AG09309 (cell line): ENCODE results near the gene MGAT4A.
A peak's percentile ranks its signal among the peaks of the same experiment; 100 is the strongest.

Experiments
- DNase-seq: peaks from one replicate; pipeline ENCODE4 v3.0.0-alpha.2; 2010; ENCODE audit warnings: low read depth
- H3K4me3 ChIP-seq: 2 replicates; pipeline ENCODE4 v1.5.1; 2011; ENCODE audit warnings: mild to moderate bottlenecking, low read depth, low read length, moderate library complexity; ENCODE audit not compliant: control insufficient read depth
- TF ChIP-seq, protein P1 (sequence below): IDR thresholded peaks from 2 replicates; pipeline ENCODE4 v1.5.1; 2011; ENCODE audit warnings: mild to moderate bottlenecking, low read depth, low read length, inconsistent platforms; ENCODE audit not compliant: insufficient read depth, control insufficient read depth; ENCODE audit errors: missing control alignments

Gene MGAT4A

DNA sequence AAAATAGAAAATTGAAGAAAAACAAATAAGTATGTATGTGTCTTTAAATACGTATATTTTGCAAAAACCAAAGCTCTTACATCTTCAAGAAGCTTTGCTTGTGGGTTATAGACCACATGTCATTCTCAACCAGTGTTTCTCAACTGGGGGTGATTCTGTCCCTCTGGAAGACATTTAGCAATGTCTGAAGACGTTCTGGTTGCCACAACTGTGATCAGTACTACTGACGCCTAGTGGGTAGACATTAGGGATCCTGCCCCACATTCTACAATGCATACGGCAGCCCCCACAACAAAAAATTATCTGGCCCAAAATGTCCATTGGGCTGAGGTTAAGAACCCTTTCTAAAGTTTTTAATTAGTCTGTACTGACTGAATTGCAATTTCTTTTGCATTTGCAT lies 74.1 kb downstream of the MGAT4A start:
- no peak for DNase-seq
- TF ChIP-seq, protein P1, sequence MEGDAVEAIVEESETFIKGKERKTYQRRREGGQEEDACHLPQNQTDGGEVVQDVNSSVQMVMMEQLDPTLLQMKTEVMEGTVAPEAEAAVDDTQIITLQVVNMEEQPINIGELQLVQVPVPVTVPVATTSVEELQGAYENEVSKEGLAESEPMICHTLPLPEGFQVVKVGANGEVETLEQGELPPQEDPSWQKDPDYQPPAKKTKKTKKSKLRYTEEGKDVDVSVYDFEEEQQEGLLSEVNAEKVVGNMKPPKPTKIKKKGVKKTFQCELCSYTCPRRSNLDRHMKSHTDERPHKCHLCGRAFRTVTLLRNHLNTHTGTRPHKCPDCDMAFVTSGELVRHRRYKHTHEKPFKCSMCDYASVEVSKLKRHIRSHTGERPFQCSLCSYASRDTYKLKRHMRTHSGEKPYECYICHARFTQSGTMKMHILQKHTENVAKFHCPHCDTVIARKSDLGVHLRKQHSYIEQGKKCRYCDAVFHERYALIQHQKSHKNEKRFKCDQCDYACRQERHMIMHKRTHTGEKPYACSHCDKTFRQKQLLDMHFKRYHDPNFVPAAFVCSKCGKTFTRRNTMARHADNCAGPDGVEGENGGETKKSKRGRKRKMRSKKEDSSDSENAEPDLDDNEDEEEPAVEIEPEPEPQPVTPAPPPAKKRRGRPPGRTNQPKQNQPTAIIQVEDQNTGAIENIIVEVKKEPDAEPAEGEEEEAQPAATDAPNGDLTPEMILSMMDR, result no peak

DNA sequence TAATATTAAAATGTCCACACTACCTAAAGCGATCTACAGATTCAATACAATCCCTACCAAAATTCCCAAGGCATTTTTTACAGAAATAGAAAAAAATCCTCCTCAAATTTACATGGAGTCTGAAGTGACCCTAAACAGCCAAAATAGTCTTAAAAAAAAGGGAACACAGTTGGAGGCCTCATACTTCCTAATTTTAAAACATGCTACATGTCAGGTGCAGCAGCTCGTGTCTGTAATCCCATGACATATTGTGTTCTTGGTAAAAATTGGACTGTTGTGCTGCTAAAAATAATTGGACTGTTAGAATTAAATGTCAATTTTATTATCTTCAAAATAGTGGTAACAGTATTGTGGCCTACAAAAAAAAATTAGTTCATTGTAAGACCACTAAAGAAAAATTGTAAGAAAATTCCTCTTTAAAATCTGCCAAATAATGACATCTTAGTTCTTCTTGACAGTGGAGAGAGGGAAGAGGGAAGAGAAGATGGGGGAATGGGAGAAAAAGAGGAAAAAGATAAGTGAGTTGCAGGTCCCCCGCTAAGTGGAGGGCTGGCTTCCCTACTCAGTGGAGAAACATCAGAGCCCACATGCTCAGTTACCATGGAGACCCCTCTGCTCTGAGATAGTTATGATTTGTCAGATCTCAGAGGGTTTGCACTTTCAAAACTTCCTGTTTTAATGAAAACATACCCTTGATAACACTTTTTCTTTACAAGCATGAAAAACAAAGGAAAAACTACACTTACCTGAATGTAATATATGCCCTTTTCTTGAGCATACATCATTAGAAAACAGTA lies 76.0 kb downstream of the MGAT4A start:
- no peak for DNase-seq
- no peak overlapping the region for H3K4me3 ChIP-seq
- TF ChIP-seq, protein P1, result no peak

More for the DNA sequence above, 74.1 kb downstream of the MGAT4A start:
- H3K4me3 ChIP-seq, result no peak overlapping the region

DNA sequence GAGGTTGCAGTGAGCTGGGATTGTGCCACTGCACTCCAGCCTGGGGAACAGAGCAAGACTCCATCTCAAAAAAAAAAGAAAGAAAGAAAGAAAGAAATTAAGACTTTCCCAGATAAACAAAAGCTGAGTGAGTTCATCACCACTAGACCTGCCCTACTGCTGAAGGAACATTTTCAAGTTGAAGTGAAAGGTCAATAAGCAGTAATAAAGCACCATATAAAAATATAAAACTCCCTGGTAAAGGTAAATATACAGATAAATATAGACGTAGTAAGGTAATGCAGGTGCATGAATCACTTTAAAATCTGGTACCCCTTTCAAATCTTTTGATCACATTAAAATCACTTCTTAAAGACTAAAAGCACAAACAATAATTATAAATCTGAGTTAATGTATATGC lies 79.9 kb downstream of the MGAT4A start:
- no peak overlapping the region for H3K4me3 ChIP-seq
- TF ChIP-seq, protein P1, result no peak
- no peak for DNase-seq

DNA sequence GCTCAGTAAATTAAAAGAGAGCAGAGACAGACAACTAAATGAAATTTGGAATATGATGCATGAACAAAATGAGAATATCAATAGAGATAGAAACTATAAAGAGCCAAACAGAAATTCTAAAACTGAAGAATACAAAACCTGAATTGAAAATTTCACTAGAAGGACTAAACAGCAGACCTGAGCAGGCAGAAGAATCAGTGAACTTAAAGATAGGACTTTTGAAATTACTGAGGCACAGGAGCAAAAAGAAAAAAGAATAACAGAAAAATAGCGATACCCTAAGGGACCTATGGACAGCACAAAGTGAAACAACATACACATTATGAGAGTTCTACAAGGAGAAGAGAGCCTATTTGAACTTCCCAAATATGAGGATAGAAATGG lies 80.9 kb downstream of the MGAT4A start:
- DNase-seq, result no peak
- no peak overlapping the region for H3K4me3 ChIP-seq
- TF ChIP-seq, protein P1, result no peak

DNA sequence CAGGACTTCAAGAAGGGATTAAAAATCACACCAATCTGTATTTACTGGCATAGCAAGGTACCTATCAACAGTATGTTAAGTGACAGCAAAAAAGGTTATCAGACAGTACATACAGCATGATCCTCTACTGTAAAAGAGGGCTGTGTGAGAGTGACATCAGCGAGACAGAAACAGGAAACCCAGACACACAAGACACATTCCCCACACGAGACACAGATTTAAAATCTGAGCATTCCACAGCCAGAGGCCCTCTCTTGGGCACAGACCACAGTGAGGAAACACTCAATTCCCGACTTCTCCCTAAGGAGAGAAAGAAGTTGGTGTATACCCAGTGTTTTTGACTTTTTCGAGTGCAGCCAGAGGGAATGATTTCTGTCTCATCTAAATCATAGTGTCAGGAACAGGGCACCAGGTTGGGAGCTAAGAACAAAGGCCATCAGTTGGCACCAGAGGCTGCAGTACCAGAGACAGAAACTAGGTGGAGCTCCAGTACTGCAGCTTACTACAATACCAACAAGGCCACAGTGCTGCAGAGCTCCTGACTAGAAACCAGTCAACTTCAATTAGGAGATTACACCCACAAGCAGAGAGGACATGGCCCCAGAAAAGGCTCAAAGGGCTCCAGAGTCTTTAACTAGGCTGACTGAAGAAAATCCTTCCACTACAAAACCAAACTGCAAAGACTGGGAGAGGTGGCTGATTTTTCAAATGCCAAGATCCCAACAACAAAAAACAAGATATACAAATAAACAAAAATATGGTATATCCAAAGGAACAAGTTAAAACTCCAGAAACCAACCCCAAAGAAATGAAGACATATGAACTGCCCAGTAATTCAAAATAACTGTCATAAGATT lies 81.6 kb downstream of the MGAT4A start:
- peak; percentile 41 for DNase-seq
- H3K4me3 ChIP-seq, result no peak overlapping the region
- TF ChIP-seq, protein P1, result peak; percentile 100

DNA sequence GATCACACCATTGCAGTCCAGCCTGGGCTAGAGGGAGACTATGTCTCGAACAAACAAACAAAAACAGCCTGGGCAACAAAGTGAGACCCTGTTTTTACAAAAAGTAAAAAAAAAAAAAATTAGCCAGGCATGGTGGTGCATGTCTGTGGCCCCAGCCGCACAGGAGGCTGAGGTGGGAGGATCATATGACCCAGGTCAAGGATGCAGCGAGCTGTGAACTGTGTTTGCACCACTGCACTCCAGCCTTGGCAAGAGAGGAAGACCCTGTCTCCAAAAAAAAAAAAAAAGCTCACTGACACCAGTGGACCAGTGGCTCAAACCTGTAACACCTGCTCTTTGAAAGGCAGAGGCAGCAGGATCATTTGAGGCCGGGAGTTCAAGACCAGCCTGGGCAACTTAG lies 82.5 kb downstream of the MGAT4A start:
- no peak overlapping the region for H3K4me3 ChIP-seq
- no peak for DNase-seq
- TF ChIP-seq, protein P1, result no peak
